Sigmoid colon (tissue), 4 donors: ENCODE data around the gene PRPH.

Source experiments
- CTCF ChIP-seq, 4 experiments: fragments of 450-650 bp in 3 of 4; fragments of 200-600 bp in 1 of 4; IDR thresholded peaks; one replicate each; pipeline ENCODE4 v1.5.1; 2016 to 2019; ENCODE audit warnings: antibody characterized with exemption in 4 of 4, mild to moderate bottlenecking in 3 of 4, moderate library complexity in 2 of 4
- EP300 ChIP-seq, 4 donors: sonication (generic); formaldehyde crosslinking; IDR thresholded peaks; one replicate each; pipeline ENCODE4 v1.6.1; 2017; ENCODE audit warnings: antibody characterized with exemption in 4 of 4
- POLR2A ChIP-seq, 2 donors: fragments of 450-650 bp; IDR thresholded peaks; one replicate each; pipeline ENCODE4 v1.6.1; 2016; ENCODE audit warnings: antibody characterized with exemption in 2 of 2, mild to moderate bottlenecking in 2 of 2, moderate library complexity in 2 of 2
- POLR2AphosphoS5 ChIP-seq, 4 donors: sonication (generic); formaldehyde crosslinking; IDR thresholded peaks; one replicate each; pipeline ENCODE4 v1.6.1; 2017; ENCODE audit warnings: antibody characterized with exemption in 4 of 4

GRCh38 chr12:49338830-49339463, 44.0 kb downstream of the PRPH start:
- TF ChIP-seq CTCF (IDR thresholded peaks at IDR 0.05) (no peak), POLR2A (IDR thresholded peaks at IDR 0.05) (no peak), POLR2AphosphoS5 (IDR thresholded peaks at IDR 0.05) (no peak), EP300 (IDR thresholded peaks at IDR 0.05) (no peak)
